ENCODE data around the gene PCGF2.

DNA sequence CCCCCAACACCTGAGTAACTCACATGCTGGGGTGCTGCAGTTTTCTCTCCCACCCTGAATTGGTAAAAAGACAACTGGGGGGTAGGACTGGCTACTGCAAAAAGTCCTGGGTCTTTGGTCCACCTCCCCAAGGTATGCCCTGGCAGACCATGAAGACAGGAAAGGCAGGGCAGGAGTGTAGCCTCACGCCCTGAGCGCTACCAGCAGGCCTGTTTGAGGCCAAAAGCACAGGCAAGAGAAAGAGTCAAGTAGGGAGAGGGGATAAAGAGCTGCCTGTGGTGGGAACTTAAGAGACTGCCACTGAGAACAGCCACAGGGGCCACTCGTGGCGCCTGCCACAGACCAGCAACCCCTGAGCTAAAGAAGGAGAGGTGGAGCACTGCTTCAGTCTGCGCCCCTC is 18.2 kb upstream of the PCGF2 start:
- TF ChIP-seq, protein P1, sequence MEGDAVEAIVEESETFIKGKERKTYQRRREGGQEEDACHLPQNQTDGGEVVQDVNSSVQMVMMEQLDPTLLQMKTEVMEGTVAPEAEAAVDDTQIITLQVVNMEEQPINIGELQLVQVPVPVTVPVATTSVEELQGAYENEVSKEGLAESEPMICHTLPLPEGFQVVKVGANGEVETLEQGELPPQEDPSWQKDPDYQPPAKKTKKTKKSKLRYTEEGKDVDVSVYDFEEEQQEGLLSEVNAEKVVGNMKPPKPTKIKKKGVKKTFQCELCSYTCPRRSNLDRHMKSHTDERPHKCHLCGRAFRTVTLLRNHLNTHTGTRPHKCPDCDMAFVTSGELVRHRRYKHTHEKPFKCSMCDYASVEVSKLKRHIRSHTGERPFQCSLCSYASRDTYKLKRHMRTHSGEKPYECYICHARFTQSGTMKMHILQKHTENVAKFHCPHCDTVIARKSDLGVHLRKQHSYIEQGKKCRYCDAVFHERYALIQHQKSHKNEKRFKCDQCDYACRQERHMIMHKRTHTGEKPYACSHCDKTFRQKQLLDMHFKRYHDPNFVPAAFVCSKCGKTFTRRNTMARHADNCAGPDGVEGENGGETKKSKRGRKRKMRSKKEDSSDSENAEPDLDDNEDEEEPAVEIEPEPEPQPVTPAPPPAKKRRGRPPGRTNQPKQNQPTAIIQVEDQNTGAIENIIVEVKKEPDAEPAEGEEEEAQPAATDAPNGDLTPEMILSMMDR (IDR thresholded peaks at IDR 0.05), result no peak
- TF ChIP-seq, protein P2, sequence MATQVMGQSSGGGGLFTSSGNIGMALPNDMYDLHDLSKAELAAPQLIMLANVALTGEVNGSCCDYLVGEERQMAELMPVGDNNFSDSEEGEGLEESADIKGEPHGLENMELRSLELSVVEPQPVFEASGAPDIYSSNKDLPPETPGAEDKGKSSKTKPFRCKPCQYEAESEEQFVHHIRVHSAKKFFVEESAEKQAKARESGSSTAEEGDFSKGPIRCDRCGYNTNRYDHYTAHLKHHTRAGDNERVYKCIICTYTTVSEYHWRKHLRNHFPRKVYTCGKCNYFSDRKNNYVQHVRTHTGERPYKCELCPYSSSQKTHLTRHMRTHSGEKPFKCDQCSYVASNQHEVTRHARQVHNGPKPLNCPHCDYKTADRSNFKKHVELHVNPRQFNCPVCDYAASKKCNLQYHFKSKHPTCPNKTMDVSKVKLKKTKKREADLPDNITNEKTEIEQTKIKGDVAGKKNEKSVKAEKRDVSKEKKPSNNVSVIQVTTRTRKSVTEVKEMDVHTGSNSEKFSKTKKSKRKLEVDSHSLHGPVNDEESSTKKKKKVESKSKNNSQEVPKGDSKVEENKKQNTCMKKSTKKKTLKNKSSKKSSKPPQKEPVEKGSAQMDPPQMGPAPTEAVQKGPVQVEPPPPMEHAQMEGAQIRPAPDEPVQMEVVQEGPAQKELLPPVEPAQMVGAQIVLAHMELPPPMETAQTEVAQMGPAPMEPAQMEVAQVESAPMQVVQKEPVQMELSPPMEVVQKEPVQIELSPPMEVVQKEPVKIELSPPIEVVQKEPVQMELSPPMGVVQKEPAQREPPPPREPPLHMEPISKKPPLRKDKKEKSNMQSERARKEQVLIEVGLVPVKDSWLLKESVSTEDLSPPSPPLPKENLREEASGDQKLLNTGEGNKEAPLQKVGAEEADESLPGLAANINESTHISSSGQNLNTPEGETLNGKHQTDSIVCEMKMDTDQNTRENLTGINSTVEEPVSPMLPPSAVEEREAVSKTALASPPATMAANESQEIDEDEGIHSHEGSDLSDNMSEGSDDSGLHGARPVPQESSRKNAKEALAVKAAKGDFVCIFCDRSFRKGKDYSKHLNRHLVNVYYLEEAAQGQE (IDR thresholded peaks at IDR 0.05; ENCODE audit: insufficient read depth in 1 of 2, low read depth in 2 of 2, low read length in 1 of 2), result no peak
